Ovary (tissue), 3 donors: ENCODE results near the gene ROR2.

Experiments used
- CTCF ChIP-seq, 3 donors: fragments of 450-650 bp in 2 of 3; fragments of 200-600 bp in 1 of 3; IDR thresholded peaks; one replicate each; pipeline versions ENCODE4 v1.5.1 to v1.8.0; 2016 to 2022; ENCODE audit warnings: antibody characterized with exemption in 3 of 3, mild to moderate bottlenecking in 1 of 3
- POLR2A ChIP-seq: fragments of 450-650 bp; IDR thresholded peaks from one replicate; pipeline ENCODE4 v1.6.1; 2017; ENCODE audit warnings: antibody characterized with exemption, mild to moderate bottlenecking, moderate library complexity
- donor health status: DM: no; HTN: no; CAD: no.

GRCh38 chr9:91589101-91589553, 360.9 kb downstream of the ROR2 start:
- no peak for TF ChIP-seq CTCF (IDR thresholded peaks at IDR 0.05)
- no peak for TF ChIP-seq POLR2A
